Ectodermal cell (in vitro differentiated cells): ENCODE data around the gene PPP1R15A. TPM values are rescaled to one million over a fixed set of nuclear protein-coding genes. Genes with fewer than 3 reads are reported as not detected.

Source experiments
- H3K27ac ChIP-seq: 2 replicates; pipeline ENCODE4 v1.7.0; 2013; ENCODE audit warnings: mild to moderate bottlenecking, low read depth, low read length; ENCODE audit not compliant: insufficient read depth, poor library complexity, severe bottlenecking
- H3K27me3 ChIP-seq: 2 replicates; pipeline ENCODE4 v1.7.0; 2013; ENCODE audit warnings: mild to moderate bottlenecking, low read length; ENCODE audit not compliant: insufficient read depth, control insufficient read depth, poor library complexity, severe bottlenecking
- H3K36me3 ChIP-seq: one replicate; pipeline ENCODE4 v1.7.0; 2013; ENCODE audit warnings: low read length; ENCODE audit not compliant: control insufficient read depth, insufficient read depth
- H3K4me1 ChIP-seq: one replicate; pipeline ENCODE4 v1.7.0; 2013; ENCODE audit warnings: low read length; ENCODE audit not compliant: control insufficient read depth, insufficient read depth
- H3K4me3 ChIP-seq: 2 replicates; pipeline ENCODE4 v1.7.0; 2013; ENCODE audit warnings: low read depth, low read length, control low read depth; ENCODE audit not compliant: insufficient read depth
- H3K9me3 ChIP-seq: 2 replicates; pipeline ENCODE4 v1.7.0; 2013; ENCODE audit warnings: mild to moderate bottlenecking, low read length, moderate library complexity; ENCODE audit not compliant: control insufficient read depth
- WGBS, 2 experiments: methylation state at CpG; one replicate each; pipeline ENCODE4 v1.1.7; 2013; ENCODE audit warnings: missing lambda C conversion rate in 2 of 2; 5-methylcytosine and 5-hydroxymethylcytosine counted together
- polyA plus RNA-seq, 4 experiments: library from polyadenylated mRNA; stranded (reverse); fragments of 50-300 nt; gene quantifications; one replicate each; pipeline ENCODE4 v1.2.3, GENCODE V29; 2013

PPP1R15A gene
- 31.7 TPM for polyA plus RNA-seq (2013, experiment 1 of 4)
- polyA plus RNA-seq (2013, experiment 2 of 4): 35.8 TPM
- 27.2 TPM for polyA plus RNA-seq (2013, experiment 3 of 4)
- polyA plus RNA-seq (2013, experiment 4 of 4): 31.9 TPM

- H3K4me3 ChIP-seq: peak within 1 kb of the TSS; percentile 96
- no peaks in the 10 kb centered on the region for H3K27me3 ChIP-seq
- peaks cover 36% of the 10 kb centered on the region for H3K4me1 ChIP-seq
- peak within 1 kb of the TSS; percentile 99 for H3K27ac ChIP-seq
- peaks cover 20% of the 10 kb centered on the region for H3K36me3 ChIP-seq
- no peaks in the 10 kb centered on the region for H3K9me3 ChIP-seq
- 1% methylated on average over 53 of the region's 53 CpGs for WGBS, 2 experiments
Observed at GRCh38 chr19:48872182-48872883, at the start of gene PPP1R15A. Gene PPP1R15A, plus strand, starts transcription at chr19:48872421. Its CDS starts 813 bp downstream, at chr19:48873234.

- Histone ChIP-seq H3K9me3 (no peaks in the 10 kb centered on the region), H3K4me1 (no peaks in the 10 kb centered on the region), H3K27me3 (no peaks in the 10 kb centered on the region), H3K4me3 (no peak overlapping the region), H3K36me3 (peaks cover 9% of the 10 kb centered on the region), H3K27ac (no peak overlapping the region)
- WGBS, 2 experiments: 93 to 94% methylated on average over 2 of the region's 2 CpGs
Observed at GRCh38 chr19:48822514-48822913, 49.7 kb upstream of the PPP1R15A start.

GRCh38 chr19:48826606-48827020 is 45.6 kb upstream of the PPP1R15A start:
- Histone ChIP-seq H3K36me3 (peaks cover 9% of the 10 kb centered on the region), H3K27ac (no peak overlapping the region), H3K27me3 (no peaks in the 10 kb centered on the region), H3K4me3 (no peak overlapping the region), H3K9me3 (no peaks in the 10 kb centered on the region), H3K4me1 (no peaks in the 10 kb centered on the region)
- WGBS, 2 experiments: 86 to 90% methylated on average over 8 of the region's 8 CpGs

GRCh38 chr19:48830088-48830487 is 42.1 kb upstream of the PPP1R15A start:
- H3K36me3 ChIP-seq: peaks cover 6% of the 10 kb centered on the region
- WGBS, 2 experiments: 95 to 97% methylated on average over 9 of the region's 9 CpGs

GRCh38 chr19:48830965-48831364 is 41.3 kb upstream of the PPP1R15A start:
- 95 to 99% methylated on average over 4 of the region's 4 CpGs for WGBS, 2 experiments

More at GRCh38 chr19:48830088-48830487, 42.1 kb upstream of the PPP1R15A start:
- H3K4me3 ChIP-seq: no peak overlapping the region
- no peaks in the 10 kb centered on the region for H3K4me1 ChIP-seq
- no peaks in the 10 kb centered on the region for H3K9me3 ChIP-seq
- no peaks in the 10 kb centered on the region for H3K27me3 ChIP-seq
- H3K27ac ChIP-seq: no peak overlapping the region

GRCh38 chr19:48833049-48833448 is 39.2 kb upstream of the PPP1R15A start:
- Histone ChIP-seq H3K27ac (no peak overlapping the region), H3K4me1 (no peaks in the 10 kb centered on the region), H3K27me3 (no peaks in the 10 kb centered on the region), H3K9me3 (no peaks in the 10 kb centered on the region), H3K4me3 (no peak overlapping the region), H3K36me3 (peaks cover 6% of the 10 kb centered on the region)
- 73 to 76% methylated on average over 5 of the region's 5 CpGs for WGBS, 2 experiments

More at GRCh38 chr19:48830965-48831364, 41.3 kb upstream of the PPP1R15A start:
- Histone ChIP-seq H3K27me3 (no peaks in the 10 kb centered on the region), H3K4me1 (no peaks in the 10 kb centered on the region), H3K9me3 (no peaks in the 10 kb centered on the region), H3K4me3 (no peak overlapping the region), H3K27ac (no peak overlapping the region), H3K36me3 (peaks cover 6% of the 10 kb centered on the region)

GRCh38 chr19:48833977-48834376 is 38.2 kb upstream of the PPP1R15A start:
- Histone ChIP-seq H3K36me3 (peaks cover 6% of the 10 kb centered on the region), H3K27ac (no peak overlapping the region), H3K9me3 (no peaks in the 10 kb centered on the region), H3K4me1 (no peaks in the 10 kb centered on the region), H3K27me3 (no peaks in the 10 kb centered on the region), H3K4me3 (no peak overlapping the region)
- WGBS, 2 experiments: 83 to 88% methylated on average over 5 of the region's 5 CpGs

GRCh38 chr19:48835734-48836088 is 36.5 kb upstream of the PPP1R15A start:
- 0 to 2% methylated on average over 12 of the region's 12 CpGs for WGBS, 2 experiments
- Histone ChIP-seq H3K27me3 (no peaks in the 10 kb centered on the region), H3K27ac (peak overlapping the region; percentile 93), H3K9me3 (no peaks in the 10 kb centered on the region), H3K4me3 (peak overlapping the region; percentile 54), H3K36me3 (peaks cover 6% of the 10 kb centered on the region), H3K4me1 (no peaks in the 10 kb centered on the region)

- Histone ChIP-seq H3K27ac (peak within 1 kb of the TSS; percentile 93), H3K4me3 (peak within 1 kb of the TSS; percentile 54), H3K9me3 (no peaks in the 10 kb centered on the region), H3K4me1 (no peaks in the 10 kb centered on the region), H3K27me3 (no peaks in the 10 kb centered on the region), H3K36me3 (peaks cover 6% of the 10 kb centered on the region)
- WGBS, 2 experiments: 1% methylated on average over 35 of the region's 35 CpGs
Observed at GRCh38 chr19:48836089-48837017, 35.9 kb upstream of the PPP1R15A start, which contains the start of gene HSD17B14. Gene HSD17B14, minus strand, starts transcription at chr19:48836491. Its CDS starts 80 bp downstream, at chr19:48836411.

- Histone ChIP-seq H3K36me3 (peaks cover 6% of the 10 kb centered on the region), H3K27ac (peak overlapping the region; percentile 93), H3K9me3 (no peaks in the 10 kb centered on the region), H3K27me3 (no peaks in the 10 kb centered on the region), H3K4me1 (no peaks in the 10 kb centered on the region), H3K4me3 (peak overlapping the region; percentile 54)
- WGBS, 2 experiments: 0 to 1% methylated on average over 29 of the region's 29 CpGs
Observed at GRCh38 chr19:48837051-48837524, 35.1 kb upstream of the PPP1R15A start.
